Measurements from ENCODE around the gene GTF3C1. TPM values are rescaled to one million over a fixed set of nuclear protein-coding genes. Genes with fewer than 3 reads are reported as not detected.

Gene GTF3C1
- total and polyA plus RNA-seq, 2 of the 13 experiments (the other 11 are each of a cell fraction or from before 2014, with no cell fraction given) = 29.2 to 72.7 TPM

- H3K4me1 ChIP-seq (ENCODE audit: insufficient read depth, low read length) = no peaks in the 10 kb centered on the region
- H3K79me2 ChIP-seq (ENCODE audit: insufficient read depth, low read length) = no peaks in the 10 kb centered on the region
- no peaks in the 10 kb centered on the region for H4K20me1 ChIP-seq (ENCODE audit: insufficient read depth, low read length)
- no peaks in the 10 kb centered on the region for H3K9me3 ChIP-seq (ENCODE audit: low read length)
- FAIRE-seq (no peak), DNase-seq (ENCODE audit: low spot score) (no peak), ATAC-seq (no peak)
- H3K4me2 ChIP-seq (ENCODE audit: low read depth, low read length) = no peak overlapping the region
- H3K9ac ChIP-seq (ENCODE audit: insufficient read depth, low read depth, low read length) = no peak overlapping the region
- in situ Hi-C loops (cut with HindIII; ENCODE audit: extremely low pct_ligation_motif_present, low pct_unique_long_range_greater_than_20kb) (no loop called here), intact Hi-C loops (cut with micrococcal nuclease; ENCODE audit: unreplicated experiment) (no loop called here)
- no peaks in the 10 kb centered on the region for H3K36me3 ChIP-seq (replicated peaks in 1 of 2; ENCODE audit: control insufficient read depth in 1 of 2, insufficient read depth in 2 of 2, low read length in 2 of 2)
- TF ChIP-seq JUNB (CRISPR knock-in tag; IDR thresholded peaks at IDR 0.05; ENCODE audit: borderline replicate concordance) (no peak), ATF7 (IDR thresholded peaks at IDR 0.05) (no peak), ATF7 (CRISPR knock-in tag; IDR thresholded peaks at IDR 0.05) (no peak), IKZF4 (CRISPR knock-in tag; IDR thresholded peaks at IDR 0.05; ENCODE audit: borderline replicate concordance, low read depth, not compliant biosample characterization) (no peak), ZNF878 (CRISPR knock-in tag; IDR thresholded peaks at IDR 0.05) (no peak), PHB2 (IDR thresholded peaks at IDR 0.05; ENCODE audit: partially characterized antibody) (no peak), MAFF (IDR thresholded peaks at IDR 0.05; ENCODE audit: low read depth, low read length) (peak; percentile 34; the same call in 1 of the 2 replicates), MAFK (conservative IDR thresholded peaks at IDR 0.05 in 1 of 2, IDR thresholded peaks at IDR 0.05 in 1 of 2; ENCODE audit: low read length in 2 of 2) (peak in 1 of 2 experiments; percentile 42; a peak in 3 of 4 replicates), JDP2 (CRISPR knock-in tag; IDR thresholded peaks at IDR 0.05; ENCODE audit: borderline replicate concordance) (no peak), ZNF33A (CRISPR knock-in tag; IDR thresholded peaks at IDR 0.05; ENCODE audit: borderline replicate concordance) (no peak), ELK4 (CRISPR knock-in tag; IDR thresholded peaks at IDR 0.05; ENCODE audit: borderline replicate concordance) (no peak), ZSCAN30 (CRISPR knock-in tag; IDR thresholded peaks at IDR 0.05) (no peak), TP53 (CRISPR knock-in tag; conservative IDR thresholded peaks at IDR 0.05) (no peak), ZNF180 (CRISPR knock-in tag; IDR thresholded peaks at IDR 0.05; ENCODE audit: borderline replicate concordance, low read depth) (no peak), ZNF343 (CRISPR knock-in tag; IDR thresholded peaks at IDR 0.05) (no peak)
- no peak overlapping the region for H3K27ac ChIP-seq (ENCODE audit: extremely low read length, insufficient read depth, low read length)
- CTCF ChIA-PET (ENCODE audit: low intra/inter-chr PET ratio, low total read pairs) = no interaction called here
- H2AFZ ChIP-seq (ENCODE audit: low read length) = no peak overlapping the region
- H3K27me3 ChIP-seq (ENCODE audit: control insufficient read depth in 1 of 2, insufficient read depth in 2 of 2, low read length in 2 of 2) = no peaks in the 10 kb centered on the region
- no TSS peak for BruUV-seq (replicated peaks)
- WGBS (ENCODE audit: low lambda C conversion rate) = 97% methylated on average over 4 of the region's 4 CpGs
- H3K4me3 ChIP-seq (replicated peaks in 1 of 3; ENCODE audit: insufficient read depth in 1 of 3, low read depth in 2 of 3, low read length in 3 of 3) = no peak overlapping the region
- POLR2A ChIA-PET = interaction anchor here (1.1 kb wide), 1 partner anchor 19 kb away, joined by 5 read pairs; the partner anchor contains the start of genes GTF3C1 and KATNIP
Observed at GRCh38 chr16:27568077-27568476, 18.4 kb upstream of the GTF3C1 start.

All from HepG2 (cell line).